OCI-LY3 (cell line): Measurements from ENCODE around the gene ECHS1.

Experiments used
- CTCF ChIP-seq: fragments of 200-600, 300-600 bp; sonication (generic); IDR thresholded peaks from 2 replicates; pipeline ENCODE4 v1.5.1; 2014; ENCODE audit warnings: antibody characterized with exemption, low read length, low read depth
- EZH2phosphoT487 ChIP-seq: fragments of 200-600 bp; shearing (Covaris generic); IDR thresholded peaks from 2 replicates; pipeline ENCODE4 v1.6.1; 2018; ENCODE audit warnings: antibody characterized with exemption, mixed run types, low read depth

DNA sequence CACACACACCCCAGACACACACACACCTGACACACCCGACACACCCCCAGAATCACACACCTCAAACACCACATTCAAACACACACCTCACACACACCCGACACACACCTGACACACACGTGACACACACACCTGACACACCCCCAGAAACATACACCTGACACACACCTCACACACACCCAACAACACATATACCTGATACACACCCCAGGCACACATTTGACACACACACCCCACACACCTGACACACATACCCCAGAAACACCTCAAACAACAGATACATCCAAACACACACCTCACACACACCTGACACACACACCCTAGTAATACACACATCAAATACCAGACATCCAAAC lies 35.8 kb downstream of the ECHS1 start:
- TF ChIP-seq EZH2phosphoT487 (no peak), CTCF (no peak)
